Pulmonary artery endothelial cell (primary cell): ENCODE measurements around the gene SETDB1. TPM values are rescaled to one million over a fixed set of nuclear protein-coding genes. Genes with fewer than 3 reads are reported as not detected.
"Not testable (repeated sequence)": the region's sequence is repeated elsewhere in the genome, so short reads cannot be mapped to it uniquely, and the experiment has no call there.

Experiments
- DNase-seq: peaks from one replicate; pipeline ENCODE4 v3.0.0-alpha.2; 2011; ENCODE audit warnings: low read depth, low spot score
- total RNA-seq: library from RNA; depleted of rRNA; stranded (reverse); fragments of >200 nt; gene quantifications from 2 replicates; pipeline ENCODE4 v1.2.3, GENCODE V29; 2014

SETDB1 gene
- total RNA-seq, 1 donor from 2014 or later: 36.7 TPM

GRCh38 chr1:150928775-150929174 lies 2.6 kb downstream of the SETDB1 start:
- DNase-seq: not testable (repeated sequence)

GRCh38 chr1:150931773-150932172 lies 5.6 kb downstream of the SETDB1 start:
- DNase-seq: no peak

- no peak for DNase-seq
These were observed 18.7 kb downstream of the SETDB1 start for GRCh38 chr1:150944856-150945255.

- DNase-seq: no peak
These were observed 28.5 kb downstream of the SETDB1 start for GRCh38 chr1:150954708-150955107.

GRCh38 chr1:150955280-150955679 lies 29.1 kb downstream of the SETDB1 start:
- no peak for DNase-seq

- no peak for DNase-seq
These were observed 31.5 kb downstream of the SETDB1 start for GRCh38 chr1:150957666-150958065.

GRCh38 chr1:150960646-150961045 lies 34.5 kb downstream of the SETDB1 start:
- DNase-seq: no peak

GRCh38 chr1:150961756-150962155 lies 35.6 kb downstream of the SETDB1 start:
- no peak for DNase-seq

- no peak for DNase-seq
These were observed 37.4 kb downstream of the SETDB1 start for GRCh38 chr1:150963321-150964163.

GRCh38 chr1:150964164-150964489 lies 38.0 kb downstream of the SETDB1 start:
- DNase-seq: no peak

GRCh38 chr1:150965605-150966004 lies 39.4 kb downstream of the SETDB1 start:
- DNase-seq: no peak

- DNase-seq: no peak
These were observed 39.8 kb downstream of the SETDB1 start for GRCh38 chr1:150966011-150966410.

- no peak for DNase-seq
These were observed 41.8 kb downstream of the SETDB1 start for GRCh38 chr1:150967936-150968335.

GRCh38 chr1:150968491-150968890 lies 42.3 kb downstream of the SETDB1 start:
- no peak for DNase-seq

GRCh38 chr1:150969626-150970025 lies 43.5 kb downstream of the SETDB1 start:
- no peak for DNase-seq

GRCh38 chr1:150970808-150971582 lies 44.8 kb downstream of the SETDB1 start:
- no peak for DNase-seq

GRCh38 chr1:150971583-150972416 lies 45.6 kb downstream of the SETDB1 start:
- DNase-seq: no peak

- DNase-seq: no peak
These were observed 46.3 kb downstream of the SETDB1 start for GRCh38 chr1:150972417-150972940.

- no peak for DNase-seq
These were observed 47.2 kb downstream of the SETDB1 start for GRCh38 chr1:150973258-150973835.

- DNase-seq: no peak
These were observed 47.8 kb downstream of the SETDB1 start for GRCh38 chr1:150973836-150974579.
